ENCODE measurements around the gene FBXL7.

Gene FBXL7

GRCh38 chr5:15535938-15536337 is 36.0 kb downstream of the FBXL7 start:
- in situ Hi-C loops (cut with HindIII; ENCODE audit: low sequenced_read_pairs), result no loop called here

DNA sequence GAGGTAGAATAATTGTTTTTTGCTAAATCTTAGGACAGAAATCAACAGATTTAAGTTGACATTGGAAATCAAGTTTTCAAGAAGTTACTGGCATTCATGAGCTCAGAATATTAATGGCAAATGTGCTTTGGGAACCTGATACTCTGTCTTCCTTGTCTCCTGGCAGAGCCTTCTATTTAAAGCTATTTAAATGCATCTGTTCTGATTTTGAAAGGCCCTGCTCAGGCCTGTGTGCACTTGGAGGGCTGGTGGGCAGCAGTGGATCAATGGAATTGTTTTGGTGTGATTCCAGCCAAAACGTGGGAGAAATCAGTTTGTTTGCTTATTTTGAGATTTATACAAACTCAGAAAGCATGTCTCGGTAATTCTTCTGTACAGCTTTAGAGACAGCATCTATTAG is 38.5 kb downstream of the FBXL7 start:
- in situ Hi-C loops (cut with HindIII; ENCODE audit: low sequenced_read_pairs), result no loop called here

DNA sequence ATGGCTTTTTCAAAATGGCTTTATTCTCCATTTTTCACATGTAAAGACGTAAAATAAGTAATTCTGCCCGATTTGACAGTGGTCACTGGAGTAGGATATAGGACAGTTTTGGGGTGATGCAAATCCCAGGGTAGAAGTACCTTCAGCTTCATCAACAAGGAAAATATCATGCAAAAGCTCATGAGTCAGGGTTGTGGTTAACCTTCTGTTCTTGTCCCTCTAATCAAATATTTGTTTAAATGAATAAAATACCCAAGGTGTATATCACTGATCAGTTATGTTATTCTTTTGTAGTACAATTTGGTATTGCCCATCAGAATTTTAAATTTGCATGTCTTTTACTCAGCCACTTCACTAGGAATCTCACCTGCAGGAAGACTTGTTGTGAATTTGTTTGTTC is 40.0 kb downstream of the FBXL7 start:
- in situ Hi-C loops (cut with HindIII; ENCODE audit: low sequenced_read_pairs), result no loop called here

- in situ Hi-C loops (cut with HindIII; ENCODE audit: low sequenced_read_pairs), result no loop called here
Measured at GRCh38 chr5:15544039-15544438, 44.1 kb downstream of the FBXL7 start.

DNA sequence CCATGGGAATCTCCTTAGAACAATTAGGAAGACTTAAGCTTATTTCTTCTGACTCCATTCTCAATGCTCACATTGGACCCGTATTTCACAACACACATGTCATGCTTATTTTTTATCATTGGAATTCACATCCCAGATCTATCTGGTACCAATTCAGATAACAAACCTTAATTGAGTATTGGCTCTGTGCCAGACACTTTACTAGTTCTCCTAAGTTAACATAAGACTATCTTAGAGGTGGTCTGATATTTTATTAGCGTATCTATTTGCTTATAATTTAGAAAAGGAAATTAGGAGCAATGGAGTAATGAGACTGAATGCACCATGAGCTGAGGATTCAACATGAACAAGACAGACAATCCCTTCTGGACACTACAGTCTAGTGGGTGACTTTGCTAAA is 45.1 kb downstream of the FBXL7 start:
- in situ Hi-C loops (cut with HindIII; ENCODE audit: low sequenced_read_pairs), result no loop called here

- in situ Hi-C loops (cut with HindIII; ENCODE audit: low sequenced_read_pairs), result no loop called here
Measured at GRCh38 chr5:15547261-15547839, 47.4 kb downstream of the FBXL7 start.

GRCh38 chr5:15549961-15550360 is 50.0 kb downstream of the FBXL7 start:
- in situ Hi-C loops (cut with HindIII; ENCODE audit: low sequenced_read_pairs), result no loop called here

GRCh38 chr5:15550502-15551112 is 50.6 kb downstream of the FBXL7 start:
- in situ Hi-C loops (cut with HindIII; ENCODE audit: low sequenced_read_pairs), result no loop called here

DNA sequence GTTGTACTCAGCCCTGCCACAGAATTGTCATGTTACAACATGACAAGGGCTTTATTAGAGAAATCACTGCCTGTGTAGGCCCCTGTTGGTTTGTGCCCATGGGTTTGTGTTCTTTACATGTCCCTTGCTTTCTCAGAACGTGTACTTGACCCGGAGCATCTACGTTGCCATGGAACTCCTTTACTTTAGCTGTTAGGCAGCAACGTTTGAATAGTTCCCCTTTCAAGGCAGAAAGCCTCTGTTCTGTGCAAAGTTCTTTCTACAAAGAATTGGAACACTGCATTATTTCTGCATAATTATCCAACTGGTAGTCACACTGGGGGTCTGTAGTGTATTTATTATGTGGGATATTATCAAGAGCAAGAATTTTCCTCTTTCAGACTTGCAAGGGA is 51.1 kb downstream of the FBXL7 start:
- in situ Hi-C loops (cut with HindIII; ENCODE audit: low sequenced_read_pairs), result no loop called here

GRCh38 chr5:15554542-15554941 is 54.6 kb downstream of the FBXL7 start:
- in situ Hi-C loops (cut with HindIII; ENCODE audit: low sequenced_read_pairs), result no loop called here

DNA sequence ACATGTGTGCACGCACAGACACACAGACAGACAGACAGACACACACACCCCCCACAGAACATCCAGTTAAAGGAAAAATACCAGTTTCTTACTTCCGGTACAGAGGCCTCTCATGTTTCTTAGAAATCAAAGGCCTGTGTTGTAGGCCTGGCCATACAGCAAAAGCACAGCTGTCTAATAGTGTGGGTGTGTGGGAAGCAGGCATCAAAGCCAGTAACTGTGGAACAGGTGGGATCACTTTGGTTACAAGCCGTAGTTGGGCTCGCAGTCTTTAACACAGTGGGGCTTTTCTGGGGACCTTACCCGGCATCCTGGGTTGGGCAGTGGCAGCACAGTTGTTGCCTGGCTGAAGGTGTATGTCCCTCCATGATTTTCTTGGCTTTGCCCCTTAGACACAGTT is 55.2 kb downstream of the FBXL7 start:
- in situ Hi-C loops (cut with HindIII; ENCODE audit: low sequenced_read_pairs), result no loop called here

DNA sequence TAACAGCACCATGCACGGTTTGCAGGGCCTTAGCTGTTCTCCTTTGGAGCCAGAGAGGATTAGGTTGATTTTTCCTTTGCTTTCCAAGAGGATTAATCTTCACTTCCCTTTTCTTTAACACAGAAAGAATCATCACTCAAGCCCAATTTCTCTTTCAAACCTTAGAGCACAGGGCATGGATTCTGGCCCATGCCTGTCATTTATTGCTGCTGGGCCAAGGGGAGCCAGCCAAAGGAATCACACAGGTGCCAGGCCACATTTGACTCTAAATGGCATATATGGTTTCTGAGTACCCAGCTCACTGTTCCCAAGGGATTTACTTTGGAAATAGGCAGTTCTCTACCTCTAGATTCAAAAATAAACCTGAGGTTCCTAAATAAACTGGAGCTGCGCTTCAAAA is 58.3 kb downstream of the FBXL7 start:
- in situ Hi-C loops (cut with HindIII; ENCODE audit: low sequenced_read_pairs), result no loop called here

DNA sequence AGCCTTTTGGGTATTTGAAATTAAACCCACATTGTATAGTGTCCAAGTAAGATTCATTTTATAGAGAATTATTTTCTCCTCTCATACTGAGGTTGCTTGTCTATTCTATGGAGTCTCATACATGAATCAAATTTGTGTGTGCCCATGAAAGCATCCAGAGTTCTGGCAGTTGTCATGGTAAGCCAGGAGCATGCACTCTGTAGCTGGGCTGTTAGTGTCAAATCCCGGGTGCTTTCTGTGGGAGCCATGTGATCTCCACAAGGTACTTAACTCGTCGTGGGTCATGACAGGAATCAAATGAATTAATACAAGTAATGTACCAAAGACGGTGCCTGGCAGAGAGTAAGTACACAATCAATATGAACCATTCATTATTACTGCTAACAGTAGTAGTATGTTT is 58.7 kb downstream of the FBXL7 start:
- in situ Hi-C loops (cut with HindIII; ENCODE audit: low sequenced_read_pairs), result no loop called here

DNA sequence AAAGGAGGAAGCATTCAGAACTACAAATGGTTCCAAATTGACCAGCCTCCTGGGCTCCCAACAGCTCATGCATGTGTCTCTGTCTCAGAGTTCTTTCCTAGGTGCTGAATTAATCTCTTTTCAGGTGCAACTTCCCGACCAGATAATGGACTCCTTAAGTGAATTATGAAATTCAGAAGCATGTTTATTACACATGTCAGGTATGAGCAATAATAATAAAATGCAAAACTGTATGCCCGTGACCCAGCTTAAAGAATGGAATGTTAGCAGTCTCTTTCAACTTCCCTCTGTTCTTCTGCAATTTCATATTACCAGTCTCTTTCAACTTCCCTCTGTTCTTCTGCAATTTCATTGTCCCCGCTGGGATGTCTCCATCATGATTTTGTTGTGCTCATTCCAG is 60.4 kb downstream of the FBXL7 start:
- in situ Hi-C loops (cut with HindIII; ENCODE audit: low sequenced_read_pairs), result no loop called here

DNA sequence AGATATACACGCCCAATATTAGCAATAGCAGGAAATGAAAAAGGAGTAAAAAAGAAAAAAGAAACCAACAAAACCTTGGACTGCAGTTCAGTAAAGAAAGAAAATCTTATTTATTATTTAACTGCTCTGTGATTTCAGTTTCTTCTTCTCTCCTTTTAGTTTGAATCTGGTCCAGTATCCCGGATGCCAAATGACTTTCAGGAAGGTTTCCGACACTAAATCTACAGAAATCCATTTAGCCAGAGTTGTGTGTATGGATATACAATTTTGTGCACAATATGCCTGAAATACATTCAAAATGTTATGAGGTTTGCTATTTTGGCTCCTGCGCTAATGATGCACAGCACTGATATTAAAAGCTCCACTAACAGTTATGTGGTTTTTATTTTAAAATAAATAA is 64.5 kb downstream of the FBXL7 start:
- in situ Hi-C loops (cut with HindIII; ENCODE audit: low sequenced_read_pairs), result no loop called here

DNA sequence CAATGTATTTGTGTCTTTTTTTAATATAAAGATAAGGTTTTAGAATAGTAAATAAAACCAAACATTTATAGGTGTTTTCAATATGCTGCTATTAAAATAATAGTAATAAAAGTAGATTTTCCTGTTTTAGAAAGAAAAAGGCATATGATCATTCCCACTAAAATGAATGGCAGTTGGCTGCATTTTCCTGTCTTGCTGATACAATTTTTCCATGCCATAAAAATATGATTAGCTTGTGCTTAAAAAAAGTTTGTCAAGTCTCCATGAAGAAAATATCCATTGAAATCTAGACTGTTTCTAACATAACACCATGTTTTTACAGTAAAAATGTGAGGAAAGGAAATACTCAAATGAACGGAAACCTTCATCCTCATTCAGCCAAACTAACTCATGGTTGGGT is 65.0 kb downstream of the FBXL7 start:
- in situ Hi-C loops (cut with HindIII; ENCODE audit: low sequenced_read_pairs), result no loop called here

GRCh38 chr5:15566306-15566705 is 66.3 kb downstream of the FBXL7 start:
- in situ Hi-C loops (cut with HindIII; ENCODE audit: low sequenced_read_pairs), result no loop called here

DNA sequence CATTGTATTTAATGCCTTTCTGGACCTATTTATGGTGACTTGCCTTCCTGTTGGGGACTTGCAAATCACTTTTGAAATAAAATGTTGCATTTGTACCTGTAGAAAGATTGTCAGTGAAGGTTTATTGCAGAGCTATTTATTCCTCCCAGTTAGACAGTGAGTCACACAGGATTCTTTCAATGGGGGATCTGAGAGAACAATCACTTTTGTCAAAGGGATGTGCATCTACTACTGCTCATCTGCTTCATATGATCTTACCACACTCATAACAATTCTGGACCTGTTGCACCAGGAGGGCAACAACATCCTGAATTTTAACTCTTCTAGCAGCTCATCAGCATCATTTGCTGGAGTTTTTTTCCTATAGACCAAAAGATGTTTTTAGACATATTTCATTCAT is 66.8 kb downstream of the FBXL7 start:
- in situ Hi-C loops (cut with HindIII; ENCODE audit: low sequenced_read_pairs), result no loop called here

- in situ Hi-C loops (cut with HindIII; ENCODE audit: low sequenced_read_pairs), result no loop called here
Measured at GRCh38 chr5:15570491-15570890, 70.5 kb downstream of the FBXL7 start.

DNA sequence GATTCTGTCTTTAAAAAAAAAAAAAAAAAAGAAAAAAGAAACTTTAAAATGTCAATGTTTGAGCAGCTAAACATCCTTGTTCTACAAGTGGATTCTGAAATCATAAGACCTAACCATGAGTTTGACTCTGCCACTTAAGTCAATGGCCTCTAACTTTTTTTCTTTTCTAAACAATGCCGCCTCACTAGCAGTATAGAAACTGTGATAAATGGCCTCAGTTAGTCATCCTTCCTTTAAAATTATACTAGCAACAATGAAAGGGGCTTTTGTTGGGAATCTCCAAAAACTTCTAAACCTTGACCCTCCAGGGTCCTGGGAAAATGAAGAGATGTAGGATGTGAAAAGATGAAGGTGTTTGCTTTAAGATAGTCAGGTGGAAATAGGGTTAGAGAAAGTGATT is 71.1 kb downstream of the FBXL7 start:
- in situ Hi-C loops (cut with HindIII; ENCODE audit: low sequenced_read_pairs), result no loop called here

DNA sequence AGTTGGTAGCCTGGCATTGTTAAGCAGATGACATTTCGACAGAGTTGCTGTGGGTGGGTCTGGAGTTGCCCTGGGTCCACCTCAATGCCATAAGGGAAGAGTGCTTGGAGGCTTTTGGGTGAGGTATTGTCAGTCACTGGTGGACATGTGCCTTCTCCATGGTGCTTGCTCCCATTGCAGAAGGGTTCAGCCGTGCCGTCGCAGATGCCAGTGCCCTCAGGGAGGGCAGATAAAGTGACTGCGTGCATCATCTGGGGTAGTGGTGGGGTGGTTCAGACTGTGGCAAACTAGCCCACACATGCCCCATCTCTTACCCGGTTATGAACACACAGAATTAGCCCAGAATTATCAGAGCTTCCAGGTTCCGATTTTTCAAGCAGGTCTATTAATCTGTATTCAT is 71.6 kb downstream of the FBXL7 start:
- in situ Hi-C loops (cut with HindIII; ENCODE audit: low sequenced_read_pairs), result no loop called here

DNA sequence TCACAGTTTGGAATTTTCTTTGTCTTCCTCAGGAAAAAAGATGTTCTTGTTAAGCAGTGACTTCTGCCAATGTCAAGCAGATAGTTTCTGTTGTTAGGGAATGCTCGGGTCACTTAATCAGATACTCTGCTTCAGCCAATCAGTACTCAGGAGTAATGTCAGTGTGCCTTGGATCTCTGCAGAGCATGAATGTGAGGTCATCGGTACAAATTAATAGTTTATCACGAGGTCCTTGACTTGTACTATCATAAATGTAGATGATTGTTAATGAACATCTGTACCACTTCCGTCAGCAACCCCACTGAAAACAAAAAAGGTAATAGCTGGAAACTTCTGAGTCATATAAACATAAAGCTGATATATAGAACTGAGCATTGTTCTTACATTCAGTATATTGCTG is 73.6 kb downstream of the FBXL7 start:
- in situ Hi-C loops (cut with HindIII; ENCODE audit: low sequenced_read_pairs), result no loop called here

DNA sequence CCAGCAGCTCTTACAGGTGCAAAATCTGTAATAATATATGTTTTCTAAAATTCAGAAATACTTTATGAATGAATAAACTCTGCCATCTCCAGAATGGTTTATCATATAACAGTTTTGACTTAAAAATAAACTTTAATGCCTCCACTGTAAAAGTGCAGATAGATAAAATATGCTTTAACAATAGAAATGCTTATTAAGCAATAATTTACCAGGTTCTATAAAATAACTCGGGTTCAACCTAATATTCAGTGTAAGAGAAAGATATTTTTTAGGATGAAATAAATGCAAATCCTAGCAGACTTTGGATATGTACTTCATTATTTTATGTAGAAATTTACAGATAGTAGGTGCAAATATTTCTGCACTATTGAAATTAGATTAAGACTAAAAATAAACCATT is 74.1 kb downstream of the FBXL7 start:
- in situ Hi-C loops (cut with HindIII; ENCODE audit: low sequenced_read_pairs), result no loop called here

All from DLD1 (cell line).